ENCODE measurements around the gene ANKRD7.

ANKRD7 gene

GRCh38 chr7:118184565-118184940 lies 40.0 kb upstream of the ANKRD7 start (continued):
- TF ChIP-seq, protein P1, sequence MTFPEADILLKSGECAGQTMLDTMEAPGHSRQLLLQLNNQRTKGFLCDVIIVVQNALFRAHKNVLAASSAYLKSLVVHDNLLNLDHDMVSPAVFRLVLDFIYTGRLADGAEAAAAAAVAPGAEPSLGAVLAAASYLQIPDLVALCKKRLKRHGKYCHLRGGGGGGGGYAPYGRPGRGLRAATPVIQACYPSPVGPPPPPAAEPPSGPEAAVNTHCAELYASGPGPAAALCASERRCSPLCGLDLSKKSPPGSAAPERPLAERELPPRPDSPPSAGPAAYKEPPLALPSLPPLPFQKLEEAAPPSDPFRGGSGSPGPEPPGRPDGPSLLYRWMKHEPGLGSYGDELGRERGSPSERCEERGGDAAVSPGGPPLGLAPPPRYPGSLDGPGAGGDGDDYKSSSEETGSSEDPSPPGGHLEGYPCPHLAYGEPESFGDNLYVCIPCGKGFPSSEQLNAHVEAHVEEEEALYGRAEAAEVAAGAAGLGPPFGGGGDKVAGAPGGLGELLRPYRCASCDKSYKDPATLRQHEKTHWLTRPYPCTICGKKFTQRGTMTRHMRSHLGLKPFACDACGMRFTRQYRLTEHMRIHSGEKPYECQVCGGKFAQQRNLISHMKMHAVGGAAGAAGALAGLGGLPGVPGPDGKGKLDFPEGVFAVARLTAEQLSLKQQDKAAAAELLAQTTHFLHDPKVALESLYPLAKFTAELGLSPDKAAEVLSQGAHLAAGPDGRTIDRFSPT (tag by site-specific recombination; IDR thresholded peaks at IDR 0.05): no peak
- TF ChIP-seq ZNF280C (tag by site-specific recombination; IDR thresholded peaks at IDR 0.05): no peak

GRCh38 chr7:118185163-118185860 lies 39.2 kb upstream of the ANKRD7 start:
- ChIA-PET POLR2A (no interaction called here), CTCF (interaction anchor here (0.7 to 3.4 kb wide), 2 partner anchors 10 to 39 kb away, joined by 6 to 15 read pairs; no protein-coding TSS in a partner anchor)
- Histone ChIP-seq H3K36me3 (ENCODE audit: control insufficient read depth in 2 of 2, insufficient read depth in 1 of 2, low read length in 2 of 2) (peaks cover 31 to 34% of the 10 kb centered on the region in 2 experiments), H3K9me3 (ENCODE audit: control insufficient read depth, insufficient read depth, low read depth, low read length) (no peaks in the 10 kb centered on the region), H3K4me1 (ENCODE audit: control insufficient read depth, insufficient read depth, low read length) (no peaks in the 10 kb centered on the region; the same call in 1 of the 2 replicates), H3K4me3 (ENCODE audit: low read depth, low read length) (peak overlapping the region; percentile 98), H3K27ac (ENCODE audit: extremely low read depth, low read depth, low read length) (no peak overlapping the region)
- TF ChIP-seq SCRT2 (tag by site-specific recombination; IDR thresholded peaks at IDR 0.05) (peak; percentile 54; the same call in 1 of the 2 replicates), ZNF121 (tag by site-specific recombination; IDR thresholded peaks at IDR 0.05) (peak; percentile 95), ZBTB17 (tag by site-specific recombination; IDR thresholded peaks at IDR 0.05) (peak; percentile 94), ZNF76 (tag by site-specific recombination; IDR thresholded peaks at IDR 0.05; ENCODE audit: borderline replicate concordance, low read depth) (no peak), ZNF335 (tag by site-specific recombination; conservative IDR thresholded peaks at IDR 0.05) (peak; percentile 9), PRDM1 (tag by site-specific recombination; IDR thresholded peaks at IDR 0.05) (peak; percentile 66), ZNF169 (tag by site-specific recombination; IDR thresholded peaks at IDR 0.05) (no peak), ZBTB44 (tag by site-specific recombination; IDR thresholded peaks at IDR 0.05) (peak; percentile 45)
- TF ChIP-seq, protein P2, sequence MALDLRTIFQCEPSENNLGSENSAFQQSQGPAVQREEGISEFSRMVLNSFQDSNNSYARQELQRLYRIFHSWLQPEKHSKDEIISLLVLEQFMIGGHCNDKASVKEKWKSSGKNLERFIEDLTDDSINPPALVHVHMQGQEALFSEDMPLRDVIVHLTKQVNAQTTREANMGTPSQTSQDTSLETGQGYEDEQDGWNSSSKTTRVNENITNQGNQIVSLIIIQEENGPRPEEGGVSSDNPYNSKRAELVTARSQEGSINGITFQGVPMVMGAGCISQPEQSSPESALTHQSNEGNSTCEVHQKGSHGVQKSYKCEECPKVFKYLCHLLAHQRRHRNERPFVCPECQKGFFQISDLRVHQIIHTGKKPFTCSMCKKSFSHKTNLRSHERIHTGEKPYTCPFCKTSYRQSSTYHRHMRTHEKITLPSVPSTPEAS (tag by site-specific recombination; IDR thresholded peaks at IDR 0.05): no peak
- TF ChIP-seq, protein P3, sequence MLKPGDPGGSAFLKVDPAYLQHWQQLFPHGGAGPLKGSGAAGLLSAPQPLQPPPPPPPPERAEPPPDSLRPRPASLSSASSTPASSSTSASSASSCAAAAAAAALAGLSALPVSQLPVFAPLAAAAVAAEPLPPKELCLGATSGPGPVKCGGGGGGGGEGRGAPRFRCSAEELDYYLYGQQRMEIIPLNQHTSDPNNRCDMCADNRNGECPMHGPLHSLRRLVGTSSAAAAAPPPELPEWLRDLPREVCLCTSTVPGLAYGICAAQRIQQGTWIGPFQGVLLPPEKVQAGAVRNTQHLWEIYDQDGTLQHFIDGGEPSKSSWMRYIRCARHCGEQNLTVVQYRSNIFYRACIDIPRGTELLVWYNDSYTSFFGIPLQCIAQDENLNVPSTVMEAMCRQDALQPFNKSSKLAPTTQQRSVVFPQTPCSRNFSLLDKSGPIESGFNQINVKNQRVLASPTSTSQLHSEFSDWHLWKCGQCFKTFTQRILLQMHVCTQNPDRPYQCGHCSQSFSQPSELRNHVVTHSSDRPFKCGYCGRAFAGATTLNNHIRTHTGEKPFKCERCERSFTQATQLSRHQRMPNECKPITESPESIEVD (tag by site-specific recombination; IDR thresholded peaks at IDR 0.05): peak; percentile 54
- TF ChIP-seq, protein P4, sequence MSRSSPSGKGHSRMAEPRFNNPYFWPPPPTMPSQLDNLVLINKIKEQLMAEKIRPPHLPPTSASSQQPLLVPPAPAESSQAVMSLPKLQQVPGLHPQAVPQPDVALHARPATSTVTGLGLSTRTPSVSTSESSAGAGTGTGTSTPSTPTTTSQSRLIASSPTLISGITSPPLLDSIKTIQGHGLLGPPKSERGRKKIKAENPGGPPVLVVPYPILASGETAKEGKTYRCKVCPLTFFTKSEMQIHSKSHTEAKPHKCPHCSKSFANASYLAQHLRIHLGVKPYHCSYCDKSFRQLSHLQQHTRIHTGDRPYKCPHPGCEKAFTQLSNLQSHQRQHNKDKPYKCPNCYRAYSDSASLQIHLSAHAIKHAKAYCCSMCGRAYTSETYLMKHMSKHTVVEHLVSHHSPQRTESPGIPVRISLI (tag by site-specific recombination; IDR thresholded peaks at IDR 0.05): peak; percentile 64
